ENCODE measurements around the gene MARCHF10. TPM values are rescaled to one million over a fixed set of nuclear protein-coding genes. Genes with fewer than 3 reads are reported as not detected.

Gene MARCHF10
- total RNA-seq, 1 experiment from 2014 or later, result 8.0 TPM

DNA sequence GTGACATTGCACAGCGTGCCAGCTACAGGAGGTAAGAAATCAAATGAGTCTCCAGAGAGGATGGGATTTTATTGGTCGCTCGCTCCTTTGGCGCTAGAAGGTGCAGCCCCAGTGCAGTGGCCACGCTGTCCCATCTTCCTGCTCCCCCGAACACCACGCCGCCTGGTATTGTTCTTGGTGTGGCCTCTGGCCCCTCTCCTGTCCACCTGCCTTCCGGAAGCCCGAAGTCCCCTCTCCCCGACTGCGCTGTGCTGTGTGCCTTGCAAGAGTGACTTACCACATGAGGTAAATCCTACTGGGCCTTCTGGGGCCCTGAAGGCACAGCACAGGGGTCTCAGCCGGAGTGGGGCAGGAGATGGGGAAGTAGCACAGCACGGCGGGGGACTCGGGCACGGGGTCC is 58.2 kb downstream of the MARCHF10 start:
- no TSS peak for BruUV-seq (replicated peaks)
- Histone ChIP-seq H3K4me2 (no peak overlapping the region), H3K27ac (no peak overlapping the region), H3K27me3 (ENCODE audit: insufficient read depth, low read depth) (no peaks in the 10 kb centered on the region), H3K4me3 (no peak overlapping the region), H3K9me2 (ENCODE audit: insufficient read depth) (no peaks in the 10 kb centered on the region), H3K9me3 (ENCODE audit: insufficient read depth, low read depth) (no peaks in the 10 kb centered on the region), H3K4me1 (replicated peaks; ENCODE audit: insufficient read depth) (no peaks in the 10 kb centered on the region), H2AFZ (no peak overlapping the region), H4K20me1 (ENCODE audit: insufficient read depth) (no peaks in the 10 kb centered on the region), H3K36me3 (ENCODE audit: low read depth) (no peaks in the 10 kb centered on the region), H3K79me2 (ENCODE audit: low read depth) (no peaks in the 10 kb centered on the region), H3F3A (ENCODE audit: insufficient read depth, low read depth) (no peaks in the 10 kb centered on the region)
- DNase-seq, result no peak
- CTCF ChIA-PET, result no interaction called here
- POLR2A ChIA-PET (ENCODE audit: unreplicated experiment), result interaction anchor here (0.6 kb wide), 1 partner anchor 391 kb away, joined by 4 read pairs; no protein-coding TSS in a partner anchor
- intact Hi-C loops (cut with micrococcal nuclease; ENCODE audit: unreplicated experiment), result no loop called here
- TF ChIP-seq EZH2 (IDR thresholded peaks at IDR 0.05; ENCODE audit: low read depth), result no peak
- TF ChIP-seq, protein P1, sequence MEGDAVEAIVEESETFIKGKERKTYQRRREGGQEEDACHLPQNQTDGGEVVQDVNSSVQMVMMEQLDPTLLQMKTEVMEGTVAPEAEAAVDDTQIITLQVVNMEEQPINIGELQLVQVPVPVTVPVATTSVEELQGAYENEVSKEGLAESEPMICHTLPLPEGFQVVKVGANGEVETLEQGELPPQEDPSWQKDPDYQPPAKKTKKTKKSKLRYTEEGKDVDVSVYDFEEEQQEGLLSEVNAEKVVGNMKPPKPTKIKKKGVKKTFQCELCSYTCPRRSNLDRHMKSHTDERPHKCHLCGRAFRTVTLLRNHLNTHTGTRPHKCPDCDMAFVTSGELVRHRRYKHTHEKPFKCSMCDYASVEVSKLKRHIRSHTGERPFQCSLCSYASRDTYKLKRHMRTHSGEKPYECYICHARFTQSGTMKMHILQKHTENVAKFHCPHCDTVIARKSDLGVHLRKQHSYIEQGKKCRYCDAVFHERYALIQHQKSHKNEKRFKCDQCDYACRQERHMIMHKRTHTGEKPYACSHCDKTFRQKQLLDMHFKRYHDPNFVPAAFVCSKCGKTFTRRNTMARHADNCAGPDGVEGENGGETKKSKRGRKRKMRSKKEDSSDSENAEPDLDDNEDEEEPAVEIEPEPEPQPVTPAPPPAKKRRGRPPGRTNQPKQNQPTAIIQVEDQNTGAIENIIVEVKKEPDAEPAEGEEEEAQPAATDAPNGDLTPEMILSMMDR (conservative IDR thresholded peaks at IDR 0.05), result no peak

DNA sequence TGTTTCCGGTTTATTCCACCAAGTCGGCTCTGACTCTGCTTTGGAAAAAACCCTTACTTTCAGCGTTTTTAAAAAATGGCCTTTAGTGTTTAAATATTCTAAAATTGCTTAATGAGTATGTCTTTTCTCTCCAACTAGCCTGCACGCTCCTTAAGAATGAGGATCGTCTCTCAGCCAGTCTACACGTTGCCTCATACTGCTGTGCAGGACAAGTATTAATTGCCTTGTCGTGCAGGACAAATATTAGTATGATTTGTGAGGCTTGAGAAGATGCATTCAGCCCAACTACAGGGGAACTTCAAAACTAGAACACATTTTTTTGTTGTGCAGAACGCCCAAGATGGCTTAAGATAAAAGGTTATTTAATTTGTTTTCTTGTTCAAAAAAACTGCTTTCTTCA is 61.2 kb downstream of the MARCHF10 start:
- Histone ChIP-seq H3K4me3 (no peak overlapping the region), H2AFZ (no peak overlapping the region), H3K27me3 (ENCODE audit: insufficient read depth, low read depth) (no peaks in the 10 kb centered on the region), H3K36me3 (ENCODE audit: low read depth) (no peaks in the 10 kb centered on the region), H3K79me2 (ENCODE audit: low read depth) (no peaks in the 10 kb centered on the region), H3K9me2 (ENCODE audit: insufficient read depth) (no peaks in the 10 kb centered on the region), H3K9me3 (ENCODE audit: insufficient read depth, low read depth) (no peaks in the 10 kb centered on the region), H3K4me2 (no peak overlapping the region), H3F3A (ENCODE audit: insufficient read depth, low read depth) (no peaks in the 10 kb centered on the region), H3K27ac (no peak overlapping the region), H4K20me1 (ENCODE audit: insufficient read depth) (no peaks in the 10 kb centered on the region), H3K4me1 (replicated peaks; ENCODE audit: insufficient read depth) (no peaks in the 10 kb centered on the region)
- CTCF ChIA-PET, result no interaction called here
- intact Hi-C loops (cut with micrococcal nuclease; ENCODE audit: unreplicated experiment), result no loop called here
- no peak for DNase-seq
- TF ChIP-seq, protein P1 (conservative IDR thresholded peaks at IDR 0.05), result no peak
- TF ChIP-seq EZH2 (IDR thresholded peaks at IDR 0.05; ENCODE audit: low read depth), result no peak
- POLR2A ChIA-PET (ENCODE audit: unreplicated experiment), result no interaction called here
- BruUV-seq (replicated peaks), result no TSS peak

DNA sequence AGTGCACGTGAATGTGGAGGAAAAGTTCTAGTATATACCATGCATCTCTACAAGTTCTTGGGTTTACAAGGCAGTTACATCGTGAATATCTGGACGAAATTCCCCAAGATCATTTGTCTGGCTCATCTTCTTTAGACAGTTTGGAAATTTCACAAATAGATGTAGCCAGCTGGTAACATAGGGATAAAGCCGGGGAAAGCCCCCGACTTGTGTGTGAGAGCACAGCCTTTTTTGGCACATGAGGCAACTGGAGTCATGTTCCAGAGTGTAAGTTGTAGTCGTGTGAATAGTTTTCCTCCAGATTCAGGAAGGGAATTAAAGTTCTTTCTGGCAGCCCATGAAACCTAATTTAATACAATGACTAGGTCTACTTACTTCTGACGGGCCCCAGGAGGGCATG is 62.3 kb downstream of the MARCHF10 start:
- Histone ChIP-seq H3K79me2 (ENCODE audit: low read depth) (no peaks in the 10 kb centered on the region), H3K9me3 (ENCODE audit: insufficient read depth, low read depth) (no peaks in the 10 kb centered on the region), H3F3A (ENCODE audit: insufficient read depth, low read depth) (no peaks in the 10 kb centered on the region), H3K36me3 (ENCODE audit: low read depth) (no peaks in the 10 kb centered on the region), H3K4me1 (replicated peaks; ENCODE audit: insufficient read depth) (no peaks in the 10 kb centered on the region), H3K27ac (no peak overlapping the region), H4K20me1 (ENCODE audit: insufficient read depth) (no peaks in the 10 kb centered on the region), H3K27me3 (ENCODE audit: insufficient read depth, low read depth) (no peaks in the 10 kb centered on the region), H3K4me3 (no peak overlapping the region), H2AFZ (no peak overlapping the region), H3K9me2 (ENCODE audit: insufficient read depth) (no peaks in the 10 kb centered on the region), H3K4me2 (no peak overlapping the region)
- BruUV-seq (replicated peaks), result no TSS peak
- DNase-seq, result no peak
- intact Hi-C loops (cut with micrococcal nuclease; ENCODE audit: unreplicated experiment), result no loop called here
- ChIA-PET CTCF (no interaction called here), POLR2A (ENCODE audit: unreplicated experiment) (no interaction called here)
- TF ChIP-seq, protein P1 (conservative IDR thresholded peaks at IDR 0.05), result no peak
- TF ChIP-seq EZH2 (IDR thresholded peaks at IDR 0.05; ENCODE audit: low read depth), result no peak
